ENCODE measurements around the gene LY6G6C. TPM values are rescaled to one million over a fixed set of nuclear protein-coding genes. Genes with fewer than 3 reads are reported as not detected.

The LY6G6C gene
- total and polyA plus RNA-seq, 4 donors, result 0.14 to 0.16 TPM; not detected in 2

GRCh38 chr6:31697555-31697954 is 24.0 kb downstream of the LY6G6C start:
- no peaks in the 10 kb centered on the region for H3K9me3 ChIP-seq (ENCODE audit: control insufficient read depth in 4 of 4, insufficient read depth in 3 of 4, low read length in 3 of 4)
- H3K9ac ChIP-seq (ENCODE audit: insufficient read depth in 1 of 2, low read length in 2 of 2), result peak overlapping the region in 1 of 2 donors; percentile 25
- WGBS, 2 donors, result 51 to 57% methylated on average over 3 of the region's 3 CpGs
- H3K27ac ChIP-seq (ENCODE audit: low read depth in 1 of 2, low read length in 1 of 2), result no peak overlapping the region
- H3K4me1 ChIP-seq (ENCODE audit: control insufficient read depth in 5 of 5, insufficient read depth in 5 of 5, low read length in 5 of 5), result peaks cover 7 to 17% (median 11%) of the 10 kb centered on the region in 5 donors
- peaks cover 12 to 36% (median 21%) of the 10 kb centered on the region in 4 donors for H3K36me3 ChIP-seq (ENCODE audit: control insufficient read depth in 4 of 4, insufficient read depth in 4 of 4, low read length in 4 of 4)
- TF ChIP-seq CTCF (IDR thresholded peaks at IDR 0.05; ENCODE audit: control extremely low read depth, extremely low read depth), result no peak
- no peak for DNase-seq
- no peak for ATAC-seq (ENCODE audit: insufficient read depth, low FRiP score)
- no peaks in the 10 kb centered on the region for H3K27me3 ChIP-seq (ENCODE audit: control insufficient read depth in 3 of 3, insufficient read depth in 3 of 3, low read length in 2 of 3)
- no peak overlapping the region for H3K4me3 ChIP-seq

GRCh38 chr6:31693535-31693934 is 28.0 kb downstream of the LY6G6C start:
- peaks cover 15 to 60% (median 24%) of the 10 kb centered on the region in 4 donors for H3K36me3 ChIP-seq (ENCODE audit: control insufficient read depth in 4 of 4, insufficient read depth in 4 of 4, low read length in 4 of 4)
- no peak for ATAC-seq (ENCODE audit: insufficient read depth, low FRiP score)

GRCh38 chr6:31692886-31693285 is 28.7 kb downstream of the LY6G6C start:
- Histone ChIP-seq H3K27me3 (ENCODE audit: control insufficient read depth in 3 of 3, insufficient read depth in 3 of 3, low read length in 2 of 3) (no peaks in the 10 kb centered on the region), H3K36me3 (ENCODE audit: control insufficient read depth in 4 of 4, insufficient read depth in 4 of 4, low read length in 4 of 4) (peaks cover 18 to 67% (median 29%) of the 10 kb centered on the region in 4 donors), H3K27ac (ENCODE audit: low read depth in 1 of 2, low read length in 1 of 2) (no peak overlapping the region), H3K4me3 (no peak overlapping the region), H3K9me3 (ENCODE audit: control insufficient read depth in 4 of 4, insufficient read depth in 3 of 4, low read length in 3 of 4) (no peaks in the 10 kb centered on the region), H3K4me1 (ENCODE audit: control insufficient read depth in 5 of 5, insufficient read depth in 5 of 5, low read length in 5 of 5) (peaks cover 0 to 11% (median 0%) of the 10 kb centered on the region in 5 donors), H3K9ac (ENCODE audit: insufficient read depth in 1 of 2, low read length in 2 of 2) (no peak overlapping the region)
- TF ChIP-seq CTCF (IDR thresholded peaks at IDR 0.05; ENCODE audit: control extremely low read depth, extremely low read depth), result no peak
- ATAC-seq (ENCODE audit: insufficient read depth, low FRiP score), result no peak
- no peak for DNase-seq
- WGBS, 2 donors, result 90 to 94% methylated on average over 9 of the region's 9 CpGs

More at GRCh38 chr6:31693535-31693934, 28.0 kb downstream of the LY6G6C start:
- Histone ChIP-seq H3K4me3 (no peak overlapping the region), H3K4me1 (ENCODE audit: control insufficient read depth in 5 of 5, insufficient read depth in 5 of 5, low read length in 5 of 5) (peaks cover 0 to 11% (median 0%) of the 10 kb centered on the region in 5 donors), H3K27ac (ENCODE audit: low read depth in 1 of 2, low read length in 1 of 2) (no peak overlapping the region), H3K27me3 (ENCODE audit: control insufficient read depth in 3 of 3, insufficient read depth in 3 of 3, low read length in 2 of 3) (no peaks in the 10 kb centered on the region), H3K9me3 (ENCODE audit: control insufficient read depth in 4 of 4, insufficient read depth in 3 of 4, low read length in 3 of 4) (no peaks in the 10 kb centered on the region), H3K9ac (ENCODE audit: insufficient read depth in 1 of 2, low read length in 2 of 2) (no peak overlapping the region)
- no peak for TF ChIP-seq CTCF (IDR thresholded peaks at IDR 0.05; ENCODE audit: control extremely low read depth, extremely low read depth)
- no peak for DNase-seq
- 89 to 95% methylated on average over 6 of the region's 6 CpGs for WGBS, 2 donors

GRCh38 chr6:31692353-31692752 is 29.2 kb downstream of the LY6G6C start:
- Histone ChIP-seq H3K4me3 (no peak overlapping the region), H3K9ac (ENCODE audit: insufficient read depth in 1 of 2, low read length in 2 of 2) (no peak overlapping the region), H3K27me3 (ENCODE audit: control insufficient read depth in 3 of 3, insufficient read depth in 3 of 3, low read length in 2 of 3) (no peaks in the 10 kb centered on the region), H3K9me3 (ENCODE audit: control insufficient read depth in 4 of 4, insufficient read depth in 3 of 4, low read length in 3 of 4) (no peaks in the 10 kb centered on the region), H3K4me1 (ENCODE audit: control insufficient read depth in 5 of 5, insufficient read depth in 5 of 5, low read length in 5 of 5) (peaks cover 0 to 7% (median 0%) of the 10 kb centered on the region in 5 donors), H3K36me3 (ENCODE audit: control insufficient read depth in 4 of 4, insufficient read depth in 4 of 4, low read length in 4 of 4) (peaks cover 21 to 68% (median 32%) of the 10 kb centered on the region in 4 donors), H3K27ac (ENCODE audit: low read depth in 1 of 2, low read length in 1 of 2) (no peak overlapping the region)
- ATAC-seq (ENCODE audit: insufficient read depth, low FRiP score), result no peak
- no peak for TF ChIP-seq CTCF (IDR thresholded peaks at IDR 0.05; ENCODE audit: control extremely low read depth, extremely low read depth)
- WGBS, 2 donors, result 85 to 88% methylated on average over 4 of the region's 4 CpGs
- DNase-seq, result no peak
